GM10266 (cell line): Measurements from ENCODE around the gene MCF2L.

ENCODE experiments used
- DNase-seq: peaks from one replicate; pipeline ENCODE4 v3.0.0; 2012; ENCODE audit errors: extremely low spot score
- CTCF ChIP-seq: IDR thresholded peaks from 2 replicates; pipeline ENCODE4 v1.5.1; 2012; ENCODE audit warnings: mild to moderate bottlenecking, low read depth; ENCODE audit not compliant: control insufficient read depth, insufficient read depth; ENCODE audit errors: missing control alignments

The MCF2L gene

GRCh38 chr13:113126265-113127150, 157.5 kb downstream of the MCF2L start:
- no peak for TF ChIP-seq CTCF
- no peak for DNase-seq

GRCh38 chr13:113129480-113129879, 160.5 kb downstream of the MCF2L start:
- no peak for DNase-seq
- no peak for TF ChIP-seq CTCF

- no peak for DNase-seq
- TF ChIP-seq CTCF: no peak
Measured at GRCh38 chr13:113129921-113130750, 161.1 kb downstream of the MCF2L start.

- no peak for DNase-seq
- TF ChIP-seq CTCF: no peak
Measured at GRCh38 chr13:113135281-113135760, 166.3 kb downstream of the MCF2L start.

GRCh38 chr13:113137691-113138298, 168.8 kb downstream of the MCF2L start:
- no peak for TF ChIP-seq CTCF
- DNase-seq: no peak

- no peak for DNase-seq
- no peak for TF ChIP-seq CTCF
Measured at GRCh38 chr13:113138792-113139551, 170.0 kb downstream of the MCF2L start.
